Muscle of leg (tissue), 11 donors: Measurements from ENCODE around the gene C20orf173. TPM values are rescaled to one million over a fixed set of nuclear protein-coding genes. Genes with fewer than 3 reads are reported as not detected.
A peak's percentile ranks its signal among the peaks of the same experiment; 100 is the strongest.
"Not testable (repeated sequence)": the region's sequence is repeated elsewhere in the genome, so short reads cannot be mapped to it uniquely, and the experiment has no call there.

Experiments
- DNase-seq: peaks from one replicate; pipeline ENCODE4 v3.0.0; 2013
- H3K27ac ChIP-seq: one replicate; pipeline ENCODE4 v1.5.1; 2013; ENCODE audit warnings: mild to moderate bottlenecking, low read length, control low read depth
- H3K27me3 ChIP-seq: one replicate; pipeline ENCODE4 v1.6.1; 2013; ENCODE audit warnings: low read length; ENCODE audit not compliant: control insufficient read depth, insufficient read depth
- H3K36me3 ChIP-seq: one replicate; pipeline ENCODE4 v1.6.1; 2013; ENCODE audit warnings: low read length; ENCODE audit not compliant: control insufficient read depth, insufficient read depth
- H3K4me1 ChIP-seq: one replicate; pipeline ENCODE4 v1.6.1; 2013; ENCODE audit warnings: low read length; ENCODE audit not compliant: control insufficient read depth, insufficient read depth
- H3K4me3 ChIP-seq: one replicate; pipeline ENCODE4 v1.5.1; 2013; ENCODE audit warnings: low read length, control low read depth
- H3K9me3 ChIP-seq: replicated peaks from 2 replicates; pipeline ENCODE4 v1.6.1; 2013; ENCODE audit warnings: low read depth, low read length; ENCODE audit not compliant: control insufficient read depth
- WGBS: methylation state at CpG from one replicate; pipeline ENCODE4 v1.1.5; 2013; ENCODE audit warnings: missing lambda C conversion rate; ENCODE audit not compliant: insufficient coverage; 5-methylcytosine and 5-hydroxymethylcytosine counted together
- polyA plus RNA-seq, 8 donors: library from polyadenylated mRNA; unstranded; fragments of 120-200 nt; gene quantifications; one replicate each; pipeline versions ENCODE4 v1.2.1 to v1.2.3, GENCODE V29; 2013; ENCODE audit warnings: inconsistent platforms in 1 of 8, low replicate concordance in 1 of 8; ENCODE audit not compliant: insufficient read length in 8 of 8, insufficient read depth in 1 of 8
- total RNA-seq: library from RNA; stranded (reverse); fragments of 120-200 nt; gene quantifications from one replicate; pipeline ENCODE4 v1.2.4, GENCODE V29; 2013

C20orf173 gene
- total and polyA plus RNA-seq, 9 donors = not detected

DNA sequence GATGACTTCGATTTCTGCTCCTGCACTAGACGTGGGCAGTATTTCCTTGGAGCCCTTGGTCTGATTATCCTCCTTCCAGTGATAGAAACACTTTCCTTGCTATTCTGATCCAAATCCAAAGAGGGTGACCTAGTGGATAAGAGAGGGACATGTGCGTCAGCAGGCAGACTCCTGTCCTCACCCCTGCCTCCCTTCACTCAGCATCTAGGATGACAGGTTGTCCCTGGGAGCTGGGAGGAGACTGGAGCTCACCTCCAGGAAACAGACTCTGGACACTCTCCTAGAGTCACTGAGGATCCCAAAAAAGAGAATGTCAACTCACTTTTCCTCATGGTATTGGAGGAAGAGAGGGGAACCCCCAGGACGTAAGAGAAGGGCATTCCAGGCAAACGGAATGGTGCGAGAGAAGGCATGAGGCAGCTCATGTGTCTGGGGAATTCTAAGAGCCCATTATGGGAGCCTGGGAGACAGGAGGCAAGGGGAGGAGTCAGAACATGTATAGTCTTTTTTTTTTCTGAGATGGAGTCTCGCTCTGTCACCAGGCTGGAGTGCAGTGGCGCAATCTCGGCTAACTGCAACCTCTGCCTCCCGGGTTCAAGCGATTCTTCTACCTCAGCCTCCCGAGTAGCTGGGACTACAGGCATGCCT is 2.2 kb downstream of the C20orf173 start:
- no peak for DNase-seq
- Histone ChIP-seq H3K27me3 (no peaks in the 10 kb centered on the region), H3K27ac (no peak overlapping the region), H3K4me1 (no peaks in the 10 kb centered on the region), H3K9me3 (no peaks in the 10 kb centered on the region), H3K36me3 (no peaks in the 10 kb centered on the region), H3K4me3 (no peak overlapping the region)
- WGBS = 84% methylated on average over 11 of the region's 12 CpGs

DNA sequence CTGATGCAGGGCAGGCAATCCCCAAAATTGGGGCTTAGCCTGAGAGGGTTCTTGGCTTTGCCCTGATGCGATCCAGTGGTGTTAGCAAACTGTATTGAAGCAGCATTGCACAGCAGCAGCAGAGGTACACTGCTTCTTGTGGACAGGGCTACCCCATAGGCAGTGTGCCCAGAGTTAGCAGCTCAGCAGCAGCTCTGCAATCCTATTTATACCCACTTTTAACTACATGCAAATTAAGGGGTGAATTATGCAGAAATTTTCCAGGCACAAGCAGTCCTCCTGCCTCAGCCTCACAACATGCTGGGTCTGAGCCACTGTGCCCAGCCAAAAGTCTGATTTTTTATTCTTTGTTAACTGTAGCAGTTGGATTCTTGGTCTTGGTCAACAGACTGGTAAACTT is 3.8 kb downstream of the C20orf173 start:
- WGBS = 80% methylated on average over 1 of the region's 1 CpG
- Histone ChIP-seq H3K4me3 (no peak overlapping the region), H3K36me3 (no peaks in the 10 kb centered on the region)

DNA sequence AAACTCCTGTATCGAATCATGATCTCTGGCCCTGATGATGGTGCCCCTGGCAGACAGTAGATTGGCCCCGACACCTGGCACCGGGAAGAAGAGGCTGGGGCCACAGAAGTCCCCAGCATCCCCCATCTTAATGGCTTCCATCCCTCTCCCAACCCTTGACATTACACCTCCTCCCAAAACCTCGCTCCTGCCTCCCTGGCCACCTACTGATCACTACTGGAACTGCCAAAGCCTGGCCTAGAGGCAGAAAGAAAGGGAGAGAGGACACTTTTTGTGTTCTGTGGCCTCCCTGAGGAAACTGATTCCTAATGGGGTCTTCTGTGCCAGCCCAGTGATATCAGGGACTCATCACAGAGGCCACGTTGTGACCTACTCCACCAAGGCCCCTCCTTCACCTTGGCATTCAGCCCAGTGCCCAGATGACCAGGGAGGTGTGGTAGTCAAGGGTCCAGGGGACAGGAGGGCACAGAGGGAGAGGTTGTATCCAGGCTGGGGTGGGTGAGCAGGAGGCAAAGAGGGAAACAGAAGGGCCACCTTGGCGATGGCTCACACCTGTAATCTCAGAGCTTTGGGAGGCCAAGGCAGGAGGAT is 6.1 kb downstream of the C20orf173 start:
- H3K4me1 ChIP-seq = no peaks in the 10 kb centered on the region
- no peaks in the 10 kb centered on the region for H3K27me3 ChIP-seq
- WGBS = 93% methylated on average over 4 of the region's 6 CpGs
- no peak overlapping the region for H3K27ac ChIP-seq
- no peaks in the 10 kb centered on the region for H3K36me3 ChIP-seq
- H3K9me3 ChIP-seq = no peaks in the 10 kb centered on the region
- DNase-seq = no peak
- H3K4me3 ChIP-seq = no peak overlapping the region

More for the DNA sequence above, 3.8 kb downstream of the C20orf173 start:
- H3K27me3 ChIP-seq = no peaks in the 10 kb centered on the region
- H3K27ac ChIP-seq = no peak overlapping the region
- no peaks in the 10 kb centered on the region for H3K9me3 ChIP-seq
- DNase-seq = no peak
- no peaks in the 10 kb centered on the region for H3K4me1 ChIP-seq

DNA sequence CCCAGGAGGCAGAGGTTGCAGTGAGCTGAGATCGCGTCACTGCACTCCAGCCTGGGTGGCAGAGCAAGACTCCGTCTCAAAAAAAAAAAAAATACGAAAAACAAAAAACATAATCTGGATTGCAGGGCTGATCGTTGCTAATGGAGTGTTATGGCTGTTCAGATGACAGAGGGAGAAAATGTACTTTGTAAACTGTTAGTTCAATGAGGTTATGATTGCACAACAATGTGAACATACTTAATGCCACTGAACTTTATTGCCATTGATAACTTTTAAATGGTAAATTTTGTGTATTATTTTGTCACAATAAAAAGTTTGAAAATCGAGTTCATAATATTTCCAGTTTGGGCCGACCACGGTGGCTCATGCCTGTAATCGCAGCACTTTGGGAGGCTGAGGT is 10.5 kb downstream of the C20orf173 start:
- Histone ChIP-seq H3K9me3 (no peaks in the 10 kb centered on the region), H3K4me1 (no peaks in the 10 kb centered on the region), H3K27ac (no peak overlapping the region), H3K36me3 (peaks cover 14% of the 10 kb centered on the region), H3K27me3 (no peaks in the 10 kb centered on the region), H3K4me3 (no peak overlapping the region)
- WGBS = 89% methylated on average over 5 of the region's 9 CpGs
- DNase-seq = no peak

DNA sequence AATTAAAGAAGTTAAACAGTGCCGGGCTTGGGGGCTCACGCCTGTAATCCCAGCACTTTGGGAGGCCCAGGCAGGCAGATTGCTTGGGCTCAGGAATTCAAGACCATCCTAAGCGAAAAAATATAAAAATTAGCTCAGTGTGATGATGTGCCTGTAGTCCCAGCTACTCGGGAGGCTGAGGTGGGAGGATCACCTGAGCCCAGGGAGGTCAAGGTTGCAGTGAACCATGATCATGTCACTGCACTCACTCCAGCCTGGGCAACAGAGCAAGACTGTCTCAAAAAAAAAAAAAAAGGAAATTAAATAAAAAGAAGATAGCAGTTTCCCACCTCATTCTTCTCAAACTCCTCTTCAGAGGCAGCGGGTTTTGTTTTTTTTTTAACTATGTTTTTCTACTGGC is 11.7 kb downstream of the C20orf173 start:
- no CpG with 5 or more reads among the region's 5 CpGs for WGBS
- H3K4me1 ChIP-seq, DNase-seq: not testable (repeated sequence)

DNA sequence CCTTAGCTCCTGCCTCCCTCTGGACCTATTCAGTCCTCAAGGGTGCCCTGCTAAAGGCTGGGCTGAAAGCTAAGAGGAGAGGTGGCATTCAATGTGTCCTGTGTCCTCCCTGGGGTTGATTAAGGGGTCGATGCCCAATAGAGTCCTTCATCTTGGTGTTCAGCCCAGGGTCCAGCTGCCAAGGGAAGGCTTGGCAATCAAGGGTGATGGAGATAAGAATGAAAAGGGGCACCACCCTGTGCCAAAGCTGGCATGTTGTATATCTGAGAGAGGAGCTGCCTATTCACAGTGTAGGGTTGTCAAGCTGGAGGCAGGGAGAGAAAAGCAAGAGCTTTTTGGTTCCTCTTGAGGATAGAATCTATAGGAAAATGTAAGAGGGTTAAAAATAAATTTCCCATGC is 12.3 kb downstream of the C20orf173 start:
- Histone ChIP-seq H3K27ac (no peak overlapping the region), H3K36me3 (peaks cover 27% of the 10 kb centered on the region), H3K4me1 (no peaks in the 10 kb centered on the region), H3K9me3 (no peaks in the 10 kb centered on the region), H3K4me3 (no peak overlapping the region), H3K27me3 (no peaks in the 10 kb centered on the region)
- DNase-seq = no peak
- WGBS = 90% methylated on average over 1 of the region's 1 CpG

More for the DNA sequence above, 11.7 kb downstream of the C20orf173 start:
- peaks cover 20% of the 10 kb centered on the region for H3K36me3 ChIP-seq
- H3K27ac ChIP-seq, H3K4me3 ChIP-seq, H3K27me3 ChIP-seq, H3K9me3 ChIP-seq: not testable (repeated sequence)

DNA sequence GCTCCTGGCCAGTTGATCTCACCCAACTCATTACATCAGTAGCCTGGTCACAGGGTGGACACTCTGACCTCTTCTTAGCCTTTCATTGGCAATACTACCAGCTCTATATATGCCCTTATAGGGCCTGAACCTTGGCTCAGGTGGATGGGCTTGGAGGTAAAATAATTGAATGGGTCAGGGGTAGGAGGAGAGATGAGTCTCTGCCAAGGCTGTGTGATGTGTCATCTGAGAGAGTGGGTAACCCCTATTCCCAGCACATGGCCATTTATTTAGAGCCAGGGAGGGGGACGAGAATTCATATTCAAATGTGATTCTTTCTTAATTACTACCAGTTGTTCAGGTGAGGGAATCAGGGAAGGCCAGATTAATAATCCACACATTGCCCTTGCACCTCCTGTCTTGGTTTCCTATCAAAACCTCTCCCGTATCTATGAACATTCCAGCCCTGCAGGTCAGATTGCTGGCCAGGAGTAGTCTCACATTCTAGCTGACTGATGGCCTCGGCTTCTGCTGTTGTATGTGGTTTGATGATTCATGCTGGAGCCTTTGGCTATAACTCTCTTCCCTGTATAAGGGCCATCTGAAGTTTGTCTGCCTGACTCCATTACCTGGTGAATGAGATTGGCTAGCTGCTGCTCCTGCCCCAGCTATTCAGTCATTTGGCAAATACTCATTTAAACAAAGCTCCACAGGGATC is 13.4 kb downstream of the C20orf173 start:
- H3K27ac ChIP-seq = no peak overlapping the region

DNA sequence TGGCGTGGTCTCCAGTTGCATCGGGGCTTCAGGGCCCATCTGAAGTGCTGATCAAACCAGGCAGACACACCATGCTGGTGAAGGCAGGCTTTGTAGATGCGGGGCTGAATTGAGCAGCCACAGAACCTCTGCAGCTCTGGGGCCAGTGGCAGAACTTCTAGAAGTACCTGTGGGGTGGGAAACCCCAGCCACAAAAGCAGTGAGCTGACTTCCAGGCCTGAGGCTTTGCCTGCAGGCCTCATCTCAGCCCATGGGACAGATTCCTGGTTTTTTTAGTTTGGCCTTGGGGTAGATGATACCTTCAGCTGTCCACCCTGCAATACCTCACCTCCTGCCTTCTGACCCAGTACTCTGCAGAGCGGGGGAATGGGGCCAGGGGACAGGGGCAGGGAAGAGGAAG is 14.1 kb downstream of the C20orf173 start:
- Histone ChIP-seq H3K9me3 (no peaks in the 10 kb centered on the region), H3K36me3 (peaks cover 43% of the 10 kb centered on the region)
- WGBS = 100% methylated on average over 3 of the region's 4 CpGs

More for the DNA sequence above, 13.4 kb downstream of the C20orf173 start:
- Histone ChIP-seq H3K4me1 (no peaks in the 10 kb centered on the region), H3K36me3 (peaks cover 35% of the 10 kb centered on the region), H3K4me3 (no peak overlapping the region), H3K9me3 (no peaks in the 10 kb centered on the region), H3K27me3 (no peaks in the 10 kb centered on the region)
- 80% methylated on average over 1 of the region's 3 CpGs for WGBS
- DNase-seq = no peak

DNA sequence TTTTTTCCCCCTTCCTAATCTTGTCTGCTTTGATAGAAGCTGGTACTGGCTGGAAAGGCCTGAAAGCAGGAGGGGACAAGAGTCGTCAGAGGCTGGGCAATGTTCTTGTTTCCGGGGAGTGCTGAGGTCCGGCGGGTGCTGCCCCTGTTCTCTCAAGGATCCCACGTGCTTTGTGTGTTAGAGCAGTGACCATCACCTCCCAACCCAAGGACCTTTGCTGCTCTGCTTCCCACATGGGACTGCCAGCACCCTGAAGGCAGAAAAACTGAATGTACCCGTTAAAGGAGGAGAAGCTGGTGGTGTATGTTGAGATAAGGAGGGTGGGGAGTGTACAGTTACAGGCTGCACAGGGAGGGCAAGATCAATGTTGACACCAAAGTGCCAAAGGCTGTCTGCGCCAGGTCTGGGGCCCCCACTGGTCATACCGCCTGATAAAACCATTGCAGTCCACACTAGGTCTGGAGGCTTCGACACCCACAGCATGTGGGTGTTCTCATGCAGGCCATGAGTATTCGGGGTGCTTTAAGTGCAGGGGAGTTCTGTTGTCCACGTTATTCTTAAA is 15.0 kb downstream of the C20orf173 start:
- Histone ChIP-seq H3K27ac (no peak overlapping the region), H3K9me3 (no peaks in the 10 kb centered on the region), H3K27me3 (no peaks in the 10 kb centered on the region), H3K36me3 (peaks cover 52% of the 10 kb centered on the region), H3K4me3 (no peak overlapping the region), H3K4me1 (no peaks in the 10 kb centered on the region)
- WGBS = 90% methylated on average over 5 of the region's 11 CpGs
- no peak for DNase-seq

More for the DNA sequence above, 14.1 kb downstream of the C20orf173 start:
- DNase-seq = no peak
- no peak overlapping the region for H3K4me3 ChIP-seq
- H3K27me3 ChIP-seq = no peaks in the 10 kb centered on the region
- H3K27ac ChIP-seq = no peak overlapping the region
- no peaks in the 10 kb centered on the region for H3K4me1 ChIP-seq

DNA sequence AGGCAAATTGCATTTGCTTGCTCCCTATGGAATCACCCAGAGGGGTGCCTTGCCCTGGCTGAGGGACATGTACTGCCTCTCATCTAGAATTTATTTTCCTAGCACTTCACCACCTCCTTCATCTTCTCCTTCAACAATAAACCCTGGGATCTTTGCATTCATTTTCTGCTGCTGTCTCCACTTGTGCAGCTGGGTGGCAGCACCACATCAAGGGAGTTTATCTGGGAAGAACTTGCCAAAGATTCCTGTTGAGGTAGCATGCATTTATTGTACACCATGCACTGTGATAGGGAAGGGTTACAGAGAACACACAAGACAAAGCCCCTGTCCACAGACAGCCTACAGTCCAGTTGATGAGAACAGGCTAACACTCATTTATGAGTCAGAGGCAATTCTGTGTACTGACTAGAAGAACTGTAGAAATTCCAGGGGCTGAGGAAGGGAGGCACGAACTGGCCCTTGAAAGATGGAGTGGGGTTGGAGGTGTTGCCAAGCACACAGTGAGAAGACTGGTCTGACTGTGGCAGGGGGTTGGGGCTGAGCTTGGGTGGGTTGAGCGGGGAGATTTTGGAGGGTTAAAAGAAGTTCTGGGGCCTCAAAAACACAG is 17.5 kb downstream of the C20orf173 start:
- Histone ChIP-seq H3K4me1 (no peaks in the 10 kb centered on the region), H3K9me3 (no peaks in the 10 kb centered on the region), H3K4me3 (no peak overlapping the region), H3K27ac (no peak overlapping the region), H3K36me3 (peaks cover 73% of the 10 kb centered on the region), H3K27me3 (no peaks in the 10 kb centered on the region)
- WGBS = no CpG with 5 or more reads among the region's 2 CpGs
- peak; percentile 66 for DNase-seq
